OCI-LY3 (cell line): ENCODE results near the gene GFI1B.

Source experiments
- EZH2phosphoT487 ChIP-seq: fragments of 200-600 bp; shearing (Covaris generic); IDR thresholded peaks from 2 replicates; pipeline ENCODE4 v1.6.1; 2018; ENCODE audit warnings: antibody characterized with exemption, mixed run types, low read depth
- TF ChIP-seq, protein P1 (sequence below): fragments of 200-600, 300-600 bp; sonication (generic); IDR thresholded peaks from 2 replicates; pipeline ENCODE4 v1.5.1; 2014; ENCODE audit warnings: antibody characterized with exemption, low read length, low read depth

DNA sequence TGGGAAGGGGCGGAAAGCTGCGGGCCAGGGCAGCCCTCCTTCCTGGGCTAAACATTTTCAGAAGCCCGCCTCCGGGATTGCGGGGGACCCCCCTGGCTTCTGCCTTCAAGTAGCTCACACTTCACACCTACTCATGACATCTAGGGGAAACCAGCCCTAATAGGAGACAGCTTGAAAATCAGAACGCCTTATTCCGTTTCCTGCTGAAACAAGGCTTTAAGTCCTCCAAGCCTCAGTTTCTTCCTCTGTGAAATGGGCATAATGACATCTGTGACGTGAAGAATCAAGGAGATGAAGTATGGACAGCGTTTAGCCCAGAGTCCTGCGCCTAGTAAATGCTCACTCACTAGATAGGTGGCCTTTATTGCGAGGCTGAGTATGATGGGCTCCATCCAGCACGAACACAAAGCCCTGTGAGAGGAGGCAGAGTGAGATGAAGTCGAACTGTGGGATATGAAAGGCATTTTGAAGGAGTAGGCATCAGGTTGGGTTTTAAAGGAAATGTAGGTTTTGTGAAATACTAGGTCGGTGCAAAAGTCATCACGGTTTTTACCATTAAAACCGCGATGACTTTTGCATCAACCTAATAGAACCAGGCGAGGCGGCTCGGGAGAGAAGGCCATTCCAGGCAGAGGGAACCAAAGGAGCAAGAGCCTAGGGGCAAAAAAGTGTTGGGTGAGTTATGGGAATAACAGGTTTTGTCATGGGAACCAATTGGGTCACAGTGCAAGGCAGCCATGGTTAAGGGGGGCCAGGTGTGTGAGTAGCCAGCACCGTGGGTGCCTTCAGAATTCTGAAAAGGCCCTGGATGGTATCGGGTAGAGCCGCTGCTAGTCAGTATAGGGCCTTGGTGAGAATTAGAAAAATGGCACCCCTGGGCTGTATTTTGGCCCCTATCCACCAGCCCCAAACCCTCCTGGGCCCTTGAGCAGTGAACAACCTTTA, 33.0 kb upstream of the GFI1B start:
- TF ChIP-seq, protein P1, sequence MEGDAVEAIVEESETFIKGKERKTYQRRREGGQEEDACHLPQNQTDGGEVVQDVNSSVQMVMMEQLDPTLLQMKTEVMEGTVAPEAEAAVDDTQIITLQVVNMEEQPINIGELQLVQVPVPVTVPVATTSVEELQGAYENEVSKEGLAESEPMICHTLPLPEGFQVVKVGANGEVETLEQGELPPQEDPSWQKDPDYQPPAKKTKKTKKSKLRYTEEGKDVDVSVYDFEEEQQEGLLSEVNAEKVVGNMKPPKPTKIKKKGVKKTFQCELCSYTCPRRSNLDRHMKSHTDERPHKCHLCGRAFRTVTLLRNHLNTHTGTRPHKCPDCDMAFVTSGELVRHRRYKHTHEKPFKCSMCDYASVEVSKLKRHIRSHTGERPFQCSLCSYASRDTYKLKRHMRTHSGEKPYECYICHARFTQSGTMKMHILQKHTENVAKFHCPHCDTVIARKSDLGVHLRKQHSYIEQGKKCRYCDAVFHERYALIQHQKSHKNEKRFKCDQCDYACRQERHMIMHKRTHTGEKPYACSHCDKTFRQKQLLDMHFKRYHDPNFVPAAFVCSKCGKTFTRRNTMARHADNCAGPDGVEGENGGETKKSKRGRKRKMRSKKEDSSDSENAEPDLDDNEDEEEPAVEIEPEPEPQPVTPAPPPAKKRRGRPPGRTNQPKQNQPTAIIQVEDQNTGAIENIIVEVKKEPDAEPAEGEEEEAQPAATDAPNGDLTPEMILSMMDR, result no peak
- TF ChIP-seq EZH2phosphoT487, result no peak
